Inferior parietal cortex (tissue), 1 donor: ENCODE data around the gene HAGHL.
A peak's percentile ranks its signal among the peaks of the same experiment; 100 is the strongest.

Experiments used
- DNase-seq: peaks from one replicate; pipeline ENCODE4 v3.0.0-alpha.2; 2016; ENCODE audit errors: extremely low spot score

The HAGHL gene

DNA sequence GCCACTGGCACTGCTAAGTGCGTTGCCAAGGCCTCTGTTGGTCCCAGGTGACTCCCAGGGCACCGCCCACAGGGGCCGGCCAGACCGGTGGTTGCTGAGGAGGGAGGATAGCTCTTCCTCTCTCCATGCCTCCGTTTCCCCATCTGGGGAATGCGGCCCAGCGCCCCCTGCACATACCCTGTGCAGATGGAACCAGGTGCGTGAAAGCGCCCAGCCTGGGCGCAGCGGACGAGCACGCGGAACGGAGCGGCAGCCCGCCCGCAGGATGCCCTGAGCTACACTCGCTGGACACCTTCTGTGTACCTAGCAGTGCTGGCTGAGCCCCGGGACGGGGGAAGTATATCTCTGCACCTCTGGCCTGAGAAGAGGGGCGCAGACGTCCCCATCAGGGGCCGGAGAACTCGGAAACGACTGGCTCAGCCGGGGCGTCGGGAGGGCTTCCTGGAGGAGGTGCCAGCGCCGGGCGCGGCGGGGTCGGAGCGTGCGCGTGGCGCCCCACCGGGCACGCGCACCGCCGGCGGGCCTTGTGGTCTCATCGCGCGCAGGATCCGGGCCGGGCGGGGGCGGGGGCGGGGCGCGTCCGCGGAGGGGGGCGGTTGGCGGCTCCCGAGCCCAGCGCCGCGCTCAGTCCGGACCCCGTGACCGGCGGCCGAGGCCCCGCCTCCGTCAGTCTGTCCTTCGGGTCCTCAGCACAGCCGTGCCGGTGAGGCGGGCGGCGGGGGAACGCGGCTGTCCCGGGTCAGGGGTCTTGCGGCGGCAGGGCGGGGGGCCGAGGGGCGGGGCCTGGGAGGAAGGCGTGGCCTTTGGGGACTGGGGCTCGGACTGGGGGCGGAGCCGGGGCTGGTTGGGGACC, at the start of gene HAGHL, which contains the start of gene CCDC78:
Gene HAGHL (plus strand): TSS at position 669 of the 853 bp plus-strand sequence. CDS start 404 bp downstream, outside the sequence.
Gene CCDC78 (minus strand): TSS at position 6 of the 853 bp plus-strand sequence. CDS start 76 bp downstream, outside the sequence.
- DNase-seq: peak; percentile 3

GRCh38 chr16:677316-678190, 49.4 kb upstream of the HAGHL start:
- no peak for DNase-seq

- DNase-seq: no peak
Measured at GRCh38 chr16:678209-678857, 48.6 kb upstream of the HAGHL start.

DNA sequence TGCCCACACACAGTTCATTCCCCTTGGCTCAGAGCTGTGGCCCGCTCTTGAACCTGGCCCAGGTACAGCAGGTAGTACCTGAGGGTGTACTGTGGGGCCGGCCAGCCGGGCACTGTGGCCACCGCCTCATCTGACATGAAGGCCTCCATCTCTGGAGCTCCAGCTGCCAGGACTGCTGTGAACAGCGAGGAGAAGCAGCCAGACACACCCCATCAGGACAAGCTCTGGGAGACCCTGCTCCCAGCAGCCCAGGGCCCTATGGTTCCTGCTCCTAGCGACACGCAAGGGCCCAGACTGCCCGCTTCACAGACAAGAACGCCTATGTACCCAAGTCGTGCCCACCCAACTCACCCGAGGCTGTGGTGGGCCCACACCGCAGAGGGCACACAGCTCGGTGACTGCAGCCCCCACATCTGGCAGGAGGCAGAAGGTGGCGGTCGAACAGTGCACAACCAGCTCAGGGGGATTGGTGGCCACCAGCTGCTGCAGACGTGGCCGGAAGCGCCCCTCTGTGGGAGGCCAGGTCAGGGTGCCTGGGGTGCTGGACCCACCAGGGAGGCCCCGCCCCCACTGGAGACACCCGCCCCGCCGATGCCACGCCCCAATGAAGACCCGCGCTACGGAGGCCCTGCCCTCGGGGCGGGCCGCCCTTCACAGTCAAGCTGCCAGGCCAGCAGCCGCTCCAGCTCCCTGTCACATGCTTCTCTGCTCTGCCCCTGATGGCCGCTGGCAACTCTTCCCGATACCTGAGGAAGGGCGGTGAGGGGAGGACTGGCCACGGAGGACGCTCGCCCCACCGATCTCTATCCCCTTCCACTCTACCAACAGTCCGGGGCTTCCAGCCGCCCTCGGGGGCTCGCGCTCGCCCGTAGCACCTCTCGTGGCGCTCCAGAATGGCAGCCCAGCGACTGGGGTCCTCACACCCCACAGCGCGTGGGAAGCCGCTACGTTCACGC, 47.8 kb upstream of the HAGHL start:
- no peak for DNase-seq

- DNase-seq: peak; percentile 75
Measured at GRCh38 chr16:679814-680624, 46.9 kb upstream of the HAGHL start, which contains the start of gene STUB1. Gene STUB1 (plus strand): TSS chr16:680410. CDS start chr16:680526, 116 bp downstream.

- DNase-seq: no peak
Measured at GRCh38 chr16:680625-680945, 46.3 kb upstream of the HAGHL start.

GRCh38 chr16:680967-681745, 45.8 kb upstream of the HAGHL start:
- DNase-seq: no peak

DNA sequence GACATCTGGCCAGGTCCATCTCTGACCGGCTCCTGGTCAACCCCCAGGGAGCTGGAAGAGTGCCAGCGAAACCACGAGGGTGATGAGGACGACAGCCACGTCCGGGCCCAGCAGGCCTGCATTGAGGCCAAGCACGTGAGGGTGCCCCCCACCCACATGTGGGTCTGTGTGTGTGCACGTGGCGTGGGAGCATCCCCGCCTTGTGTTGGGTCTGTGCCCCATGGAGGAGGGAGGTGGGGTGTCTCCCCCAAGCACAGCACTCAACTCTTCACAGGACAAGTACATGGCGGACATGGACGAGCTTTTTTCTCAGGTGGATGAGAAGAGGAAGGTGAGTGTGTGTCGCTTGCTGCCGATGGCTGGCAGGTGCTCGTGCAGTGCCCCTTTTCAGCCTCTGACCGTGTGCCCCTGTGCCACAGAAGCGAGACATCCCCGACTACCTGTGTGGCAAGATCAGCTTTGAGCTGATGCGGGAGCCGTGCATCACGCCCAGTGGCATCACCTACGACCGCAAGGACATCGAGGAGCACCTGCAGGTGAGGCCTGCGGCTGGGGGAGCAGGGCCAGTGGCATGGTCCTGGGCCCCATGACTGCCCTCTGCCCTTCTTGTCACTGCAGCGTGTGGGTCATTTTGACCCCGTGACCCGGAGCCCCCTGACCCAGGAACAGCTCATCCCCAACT, 45.0 kb upstream of the HAGHL start:
- no peak for DNase-seq

DNA sequence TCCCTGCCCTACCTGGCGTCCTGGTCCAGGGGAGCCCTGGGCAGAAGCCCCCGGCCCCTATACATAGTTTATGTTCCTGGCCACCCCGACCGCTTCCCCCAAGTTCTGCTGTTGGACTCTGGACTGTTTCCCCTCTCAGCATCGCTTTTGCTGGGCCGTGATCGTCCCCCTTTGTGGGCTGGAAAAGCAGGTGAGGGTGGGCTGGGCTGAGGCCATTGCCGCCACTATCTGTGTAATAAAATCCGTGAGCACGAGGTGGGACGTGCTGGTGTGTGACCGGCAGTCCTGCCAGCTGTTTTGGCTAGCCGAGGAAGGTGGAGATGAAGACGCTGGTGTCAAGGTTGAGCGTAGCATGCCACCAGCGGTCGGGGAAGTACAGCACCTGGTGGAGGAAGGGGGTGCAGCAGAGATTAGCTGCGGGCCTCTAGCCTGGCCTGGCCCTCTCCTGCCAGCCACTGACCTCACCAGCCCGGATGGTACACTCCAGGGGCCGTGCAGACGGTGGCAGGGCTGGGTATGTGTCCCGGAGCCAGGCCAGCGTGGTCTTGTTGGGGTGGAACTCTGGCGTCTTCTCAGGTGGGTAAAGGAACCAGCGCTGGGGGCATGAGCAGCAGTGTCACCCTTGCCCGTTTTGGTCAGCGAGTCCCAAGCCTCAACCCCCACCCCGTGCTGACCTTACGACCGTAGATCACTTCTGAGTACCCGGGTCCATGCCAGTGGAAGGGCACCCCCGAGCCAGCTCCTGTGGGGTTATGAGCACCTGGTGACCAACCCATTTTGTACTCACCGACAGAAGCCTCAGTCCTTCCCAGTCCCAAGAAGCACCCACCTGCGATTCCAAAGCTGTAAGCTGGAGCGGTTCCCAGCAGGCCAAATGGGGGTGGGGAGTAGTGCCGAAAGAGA, 44.2 kb upstream of the HAGHL start:
- DNase-seq: no peak

DNA sequence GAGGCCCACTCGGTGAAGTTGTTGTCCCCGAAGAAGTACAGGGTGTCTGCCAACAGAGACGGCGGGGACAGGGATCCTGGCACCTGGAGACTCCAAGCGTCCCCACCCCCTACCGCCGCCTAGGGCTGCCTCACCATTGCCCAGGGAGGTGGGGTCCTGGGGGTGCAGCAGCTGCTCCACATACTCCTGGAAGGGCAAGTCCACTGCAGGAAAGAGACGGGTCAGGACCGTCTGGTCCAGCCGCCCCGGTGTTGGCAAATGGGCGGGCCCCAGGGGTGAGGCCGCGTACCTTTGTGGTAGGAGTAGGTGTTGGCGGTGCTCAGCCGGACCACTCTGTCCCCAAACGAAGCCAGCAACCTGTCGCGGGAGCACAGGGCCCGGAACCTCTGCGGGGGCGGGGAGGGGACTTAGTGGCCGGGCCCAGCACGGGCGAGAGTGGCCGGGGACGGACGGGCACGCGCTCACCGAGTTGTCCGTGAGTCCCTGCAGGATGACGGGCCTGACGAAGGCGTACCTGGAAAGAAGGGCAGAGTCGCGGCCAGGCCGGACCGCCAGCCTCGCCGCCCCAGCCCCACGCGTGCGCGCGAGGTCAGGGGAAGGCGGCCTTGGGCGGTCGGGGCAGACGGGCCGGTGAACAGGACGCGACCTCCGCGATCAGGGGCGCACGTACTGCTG, 43.4 kb upstream of the HAGHL start:
- no peak for DNase-seq

GRCh38 chr16:684071-684794, 42.7 kb upstream of the HAGHL start, which contains the start of gene JMJD8:
Gene JMJD8 (minus strand): TSS chr16:684334. CDS start chr16:684319, 15 bp downstream.
- peak; percentile 96 for DNase-seq

- DNase-seq: no peak
Measured at GRCh38 chr16:684961-685696, 41.8 kb upstream of the HAGHL start.

DNA sequence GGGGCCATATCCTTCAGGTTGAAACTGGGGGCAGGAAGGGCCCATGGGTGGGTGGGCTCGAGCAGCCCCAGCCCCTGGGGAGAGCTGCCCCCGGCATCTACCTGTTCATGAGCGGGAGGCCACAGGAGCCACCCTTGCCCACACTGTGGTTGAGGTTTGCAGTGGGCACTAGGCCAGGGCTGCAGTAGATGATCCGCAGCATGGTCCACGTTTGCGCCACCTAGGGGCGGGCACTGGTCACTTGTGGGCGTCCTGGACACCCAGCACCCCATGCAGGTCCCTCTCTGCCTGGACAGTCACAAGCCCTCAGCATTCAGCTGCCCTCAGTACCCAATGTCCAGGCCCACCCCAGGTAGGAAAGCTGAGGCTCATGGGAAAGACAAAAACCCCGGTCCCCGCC, 40.9 kb upstream of the HAGHL start:
- DNase-seq: no peak

GRCh38 chr16:686459-687260, 40.2 kb upstream of the HAGHL start:
- no peak for DNase-seq

DNA sequence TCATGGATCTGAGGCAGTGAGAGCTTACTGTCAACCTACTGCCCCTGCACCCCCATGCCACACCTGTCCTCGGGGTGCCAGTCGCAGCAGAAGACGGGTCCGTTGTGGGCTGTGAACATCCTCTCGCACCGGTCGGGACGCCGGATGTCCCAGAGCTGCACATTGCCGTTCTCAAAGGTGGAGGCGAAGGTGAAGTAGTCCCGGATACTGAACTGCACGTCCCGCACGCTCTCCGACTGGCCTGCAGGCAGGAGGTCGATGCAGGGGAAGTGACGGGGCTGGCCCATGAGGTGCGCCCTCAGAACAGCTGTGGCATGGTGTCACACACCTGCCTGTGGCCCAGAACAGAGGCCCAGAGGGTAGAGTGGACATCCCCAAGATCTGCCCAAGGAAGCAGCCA, 39.4 kb upstream of the HAGHL start:
- no peak for DNase-seq
